GM04504 (cell line): ENCODE measurements around the gene RIMKLB.

ENCODE experiments used
- DNase-seq: peaks from one replicate; pipeline ENCODE4 v3.0.0-alpha.2; 2012; ENCODE audit warnings: low read depth

RIMKLB gene, protein sequence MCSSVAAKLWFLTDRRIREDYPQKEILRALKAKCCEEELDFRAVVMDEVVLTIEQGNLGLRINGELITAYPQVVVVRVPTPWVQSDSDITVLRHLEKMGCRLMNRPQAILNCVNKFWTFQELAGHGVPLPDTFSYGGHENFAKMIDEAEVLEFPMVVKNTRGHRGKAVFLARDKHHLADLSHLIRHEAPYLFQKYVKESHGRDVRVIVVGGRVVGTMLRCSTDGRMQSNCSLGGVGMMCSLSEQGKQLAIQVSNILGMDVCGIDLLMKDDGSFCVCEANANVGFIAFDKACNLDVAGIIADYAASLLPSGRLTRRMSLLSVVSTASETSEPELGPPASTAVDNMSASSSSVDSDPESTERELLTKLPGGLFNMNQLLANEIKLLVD

DNA sequence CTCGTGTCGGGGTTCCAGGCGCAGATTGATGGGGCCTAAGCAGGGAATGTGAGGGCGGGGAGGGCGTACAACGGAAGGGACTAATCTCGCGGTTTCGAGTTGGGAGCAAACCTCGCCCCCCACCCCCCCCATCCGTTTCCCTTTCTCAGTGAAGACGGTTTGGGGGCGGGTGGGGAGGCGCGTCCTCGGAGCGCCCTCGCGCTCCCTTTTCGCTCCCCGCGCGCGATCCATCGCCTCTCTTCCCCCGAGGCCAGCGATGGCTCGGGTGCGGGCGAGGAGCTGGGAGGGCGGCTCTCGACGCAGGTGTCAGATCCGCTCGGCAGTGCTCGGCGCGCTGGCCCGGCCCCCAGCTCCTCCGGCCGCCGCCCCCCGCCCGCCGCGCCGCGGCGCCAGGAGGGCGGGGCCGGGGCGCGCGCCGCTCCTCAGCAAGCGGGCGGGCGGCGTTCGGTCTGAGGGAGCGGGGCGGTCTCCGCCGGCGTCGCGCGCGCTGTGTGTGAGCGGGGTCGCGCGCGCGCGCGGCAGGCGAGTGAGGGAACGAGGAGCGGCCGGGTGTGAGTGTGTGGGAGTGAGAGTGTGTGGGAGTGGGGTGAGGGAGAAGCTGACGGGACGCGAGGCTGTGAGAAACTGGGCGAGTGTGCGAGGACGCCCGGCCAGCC is at the start of gene RIMKLB:
RIMKLB (plus strand) TSS at position 516 of the 656 bp plus-strand sequence. CDS start 15,876 bp downstream, outside the sequence.
- peak; percentile 37 for DNase-seq

- DNase-seq, result no peak
These were observed 49.1 kb upstream of the RIMKLB start for GRCh38 chr12:8648576-8649205.

DNA sequence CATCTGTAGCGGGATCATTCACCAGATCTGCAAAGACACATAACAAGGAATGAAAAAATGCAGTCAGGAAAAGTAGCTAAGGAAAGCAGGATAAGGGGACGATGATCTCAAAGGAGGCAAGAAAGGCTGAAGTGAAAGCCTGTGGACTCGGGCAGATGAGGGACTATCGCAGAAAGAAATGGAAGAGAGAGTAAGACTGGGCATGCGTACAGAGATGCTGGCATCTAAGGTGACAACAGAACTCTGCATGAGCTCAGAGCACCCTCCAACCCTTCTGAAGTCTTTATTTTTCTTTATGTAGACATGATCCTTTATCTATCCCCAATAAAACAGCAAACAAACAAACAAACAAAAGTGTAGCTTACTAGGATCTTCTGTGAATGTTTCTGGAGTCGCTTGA is 42.4 kb upstream of the RIMKLB start:
- no peak for DNase-seq

GRCh38 chr12:8658346-8658745 is 39.4 kb upstream of the RIMKLB start:
- DNase-seq, result peak; percentile 49

GRCh38 chr12:8661016-8661415 is 36.8 kb upstream of the RIMKLB start:
- no peak for DNase-seq

- DNase-seq, result no peak
These were observed 36.0 kb upstream of the RIMKLB start for GRCh38 chr12:8661751-8662150.

DNA sequence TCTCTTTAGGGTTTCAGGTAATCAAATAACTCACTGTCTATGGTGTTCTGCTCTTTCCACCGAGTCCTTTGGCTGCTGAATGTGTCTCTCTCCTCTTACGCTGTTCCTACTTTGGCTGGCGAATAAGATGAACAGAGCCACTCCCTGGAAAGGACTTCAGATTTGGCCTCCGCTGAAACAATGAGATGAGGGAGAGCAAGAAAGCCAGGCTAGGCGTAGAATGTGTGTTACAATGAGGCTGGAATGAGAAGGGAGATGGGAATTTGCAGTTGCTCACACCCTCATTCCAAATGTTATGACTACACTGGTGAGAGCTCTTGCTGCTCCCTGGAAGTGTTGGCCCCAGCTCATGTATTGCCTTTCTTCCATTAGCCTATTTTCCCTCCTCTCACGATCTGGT is 35.2 kb upstream of the RIMKLB start, which contains the start of gene MFAP5:
MFAP5 (minus strand) TSS at position 234 of the 400 bp plus-strand sequence. CDS start 722 bp downstream, outside the sequence.
- no peak for DNase-seq

GRCh38 chr12:8664228-8664913 is 33.4 kb upstream of the RIMKLB start:
- no peak for DNase-seq

- DNase-seq, result no peak
These were observed 32.0 kb upstream of the RIMKLB start for GRCh38 chr12:8665759-8666158.

DNA sequence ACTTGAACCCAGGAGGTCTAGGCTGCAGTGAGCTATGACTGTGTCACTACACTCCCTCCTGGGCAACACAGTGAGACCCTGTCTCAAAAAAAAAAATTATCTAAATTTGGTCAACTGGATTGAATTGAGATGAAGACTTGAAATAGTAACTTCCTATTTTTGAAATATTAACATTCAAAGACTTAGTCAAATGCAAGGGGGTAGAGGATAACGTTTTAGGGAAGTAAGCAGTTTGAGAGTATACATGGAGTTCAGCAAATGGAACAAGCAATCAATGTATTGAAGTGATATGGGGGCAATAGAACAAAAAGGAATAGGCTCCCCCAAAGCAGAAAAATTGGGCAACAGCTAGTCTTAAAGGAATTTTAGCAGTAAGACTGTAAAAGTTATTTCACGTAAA is 30.5 kb upstream of the RIMKLB start:
- no peak for DNase-seq

DNA sequence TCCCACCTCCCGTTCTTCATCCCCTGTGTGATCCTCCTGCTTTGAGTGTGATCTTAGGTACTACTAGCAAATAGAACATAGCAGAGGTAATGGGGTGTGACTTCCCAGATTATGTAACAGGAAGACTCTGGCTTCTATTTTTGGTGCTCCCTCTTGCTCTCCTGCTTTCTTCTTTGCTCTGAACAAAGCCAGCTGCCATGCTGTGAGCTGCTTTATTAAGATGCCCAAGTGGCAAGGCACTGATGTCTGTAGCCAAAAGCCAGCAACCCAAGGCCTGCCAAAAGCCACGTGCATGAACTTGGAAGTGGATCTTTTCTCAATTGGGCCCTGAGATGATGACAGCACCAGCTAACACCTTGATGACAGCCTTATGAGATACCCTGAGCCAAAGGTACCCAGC is 29.4 kb upstream of the RIMKLB start:
- no peak for DNase-seq

GRCh38 chr12:8672381-8672780 is 25.4 kb upstream of the RIMKLB start:
- DNase-seq, result no peak

GRCh38 chr12:8675591-8676036 is 22.2 kb upstream of the RIMKLB start:
- DNase-seq, result no peak

DNA sequence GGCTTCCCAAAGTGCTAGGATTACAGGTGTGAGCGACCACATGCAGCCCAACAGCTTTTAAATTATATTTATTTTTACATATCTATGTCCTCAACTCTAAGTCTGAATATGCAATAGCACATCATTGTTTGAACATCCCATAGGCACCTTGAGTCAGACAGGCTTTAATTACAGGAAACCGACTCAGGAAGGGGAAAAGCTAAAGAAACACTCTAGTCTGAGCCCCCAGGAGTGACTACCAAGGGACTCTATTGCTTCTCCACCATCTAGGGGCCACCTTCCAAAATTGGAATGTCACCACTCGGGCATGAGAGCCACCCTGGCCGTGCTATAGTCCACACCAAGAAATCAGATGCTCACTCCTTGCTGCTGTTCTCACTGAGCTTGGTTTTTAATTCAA is 21.1 kb upstream of the RIMKLB start:
- DNase-seq, result no peak

DNA sequence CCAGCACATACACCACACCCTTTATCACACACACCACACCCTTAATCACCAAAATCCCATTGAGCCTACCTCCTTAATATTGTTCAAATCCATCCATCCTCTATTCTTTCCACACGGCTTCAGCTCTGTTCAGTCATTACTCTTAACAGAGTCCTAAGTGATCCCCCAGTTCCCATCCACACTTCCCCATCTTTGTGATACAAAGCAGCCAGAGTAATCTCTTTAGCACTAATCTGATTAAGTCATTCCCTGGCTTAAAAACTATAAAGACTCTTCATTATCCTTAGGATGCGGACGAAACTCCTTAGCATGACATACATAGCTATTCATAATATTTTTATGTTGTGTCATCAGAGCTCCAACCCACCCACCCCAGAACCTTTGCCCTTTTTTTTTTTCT is 20.4 kb upstream of the RIMKLB start:
- DNase-seq, result no peak

DNA sequence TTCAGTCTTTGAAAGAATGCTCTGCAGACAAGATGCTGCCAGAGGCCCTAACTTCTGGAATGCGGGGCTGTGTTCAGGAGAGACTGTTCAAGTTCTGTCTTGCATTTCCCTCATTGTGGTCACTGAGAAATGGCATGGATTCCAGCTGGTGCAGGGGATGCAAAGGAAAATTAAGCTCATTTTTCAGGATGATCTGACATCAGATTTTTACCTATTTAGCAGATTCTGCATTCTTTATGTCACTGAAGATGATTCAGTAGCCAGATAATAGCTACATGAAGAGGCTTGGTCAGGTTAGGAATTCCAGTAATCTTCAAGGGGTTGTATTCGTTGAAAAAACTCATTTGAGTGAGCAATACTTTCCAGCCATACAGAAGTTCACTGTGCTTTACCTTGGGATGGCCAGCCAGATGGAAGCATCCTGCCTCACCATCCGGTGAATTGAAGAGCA is 19.1 kb upstream of the RIMKLB start:
- no peak for DNase-seq

DNA sequence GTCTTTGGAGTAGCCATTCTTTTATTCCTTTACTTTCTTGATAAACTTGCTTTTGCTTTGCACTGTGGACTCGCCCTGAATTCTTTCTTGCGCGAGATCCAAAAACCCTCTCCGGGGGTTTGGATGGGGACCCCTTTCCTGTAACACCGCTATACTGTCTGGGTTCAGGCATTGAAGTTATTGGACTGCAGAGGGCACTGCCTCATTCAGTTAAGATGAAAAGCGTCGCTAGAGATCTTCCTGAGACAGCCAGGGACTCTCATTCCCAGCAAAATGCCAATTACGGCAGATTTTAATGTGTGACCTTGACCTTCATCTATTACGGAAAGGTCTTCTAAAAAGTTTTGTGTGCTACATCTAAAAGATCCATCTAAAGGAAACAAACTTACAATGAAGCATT is 17.3 kb upstream of the RIMKLB start:
- DNase-seq, result no peak

- no peak for DNase-seq
These were observed 16.5 kb upstream of the RIMKLB start for GRCh38 chr12:8681129-8681884.

GRCh38 chr12:8685051-8685450 is 12.7 kb upstream of the RIMKLB start:
- DNase-seq, result no peak

DNA sequence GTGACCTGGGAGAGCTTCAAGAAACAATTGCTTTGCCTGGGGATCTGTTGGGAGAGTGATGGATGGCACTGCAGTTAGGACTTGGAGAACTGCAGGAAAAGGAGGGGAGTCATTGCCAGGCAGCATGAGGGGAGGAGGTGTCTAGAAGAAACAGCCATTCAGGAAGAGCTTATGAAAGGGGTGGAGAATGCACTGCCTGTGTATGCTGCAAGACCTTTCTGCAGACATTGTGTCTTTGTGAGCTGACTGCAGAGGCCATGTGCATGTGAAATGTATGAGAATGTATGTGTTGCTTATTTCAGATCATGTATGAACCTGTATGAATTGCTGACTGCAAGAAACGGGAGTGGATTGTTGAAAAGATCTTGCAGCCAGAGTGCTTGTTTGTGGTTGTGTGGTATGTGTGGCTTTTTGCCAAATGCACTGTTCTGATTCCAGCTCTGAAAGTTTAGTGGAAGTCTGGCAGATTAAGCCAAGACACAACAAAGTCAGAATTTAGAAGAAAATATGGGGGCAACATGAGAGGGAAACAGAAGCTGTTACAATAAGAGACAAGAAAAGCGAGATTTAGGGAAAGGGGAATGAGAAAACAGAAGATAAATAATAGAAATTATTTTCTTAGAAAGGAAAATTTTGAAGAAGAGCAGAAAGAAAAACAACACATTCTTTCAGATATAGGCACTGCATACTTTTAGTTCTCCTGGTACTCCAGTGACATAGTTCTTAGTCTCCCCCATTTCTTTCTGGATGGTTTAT is 9.8 kb upstream of the RIMKLB start:
- peak; percentile 40 for DNase-seq

- no peak for DNase-seq
These were observed 8.1 kb upstream of the RIMKLB start for GRCh38 chr12:8689681-8690080.
